Hypothalamus (tissue), 51 donors: ENCODE results near the gene FBXL3.
"Not testable (repeated sequence)": the region's sequence is repeated elsewhere in the genome, so short reads cannot be mapped to it uniquely, and the experiment has no call there.

Source experiments
- DNase-seq, 51 donors: peaks; one replicate each; lab custom pipeline; 2025; lab: John Stamatoyannopoulos, UW

The FBXL3 gene

GRCh38 chr13:77029436-77029835 is 2.5 kb upstream of the FBXL3 start:
- DNase-seq = no peak

- DNase-seq = peak in 2 of 51 donors; percentile 9 to 19
Measured at GRCh38 chr13:77028202-77028601, 1.2 kb upstream of the FBXL3 start.

- DNase-seq = peak in 45 of 51 donors; percentile 7 to 85 (median 57)
Measured at GRCh38 chr13:77026255-77026860, 601 bp downstream of the FBXL3 start.

GRCh38 chr13:77022341-77022740 is 4.6 kb downstream of the FBXL3 start:
- DNase-seq = no peak

GRCh38 chr13:77019756-77020155 is 7.2 kb downstream of the FBXL3 start:
- no peak for DNase-seq

GRCh38 chr13:77016888-77017623 is 9.9 kb downstream of the FBXL3 start:
- no peak for DNase-seq

- no peak for DNase-seq
Measured at GRCh38 chr13:77016251-77016812, 10.6 kb downstream of the FBXL3 start.

GRCh38 chr13:77014906-77015685 is 11.9 kb downstream of the FBXL3 start:
- DNase-seq = no peak

- no peak for DNase-seq
Measured at GRCh38 chr13:77013853-77014542, 13.0 kb downstream of the FBXL3 start.

- DNase-seq = not testable (repeated sequence)
Measured at GRCh38 chr13:77009719-77010118, 17.2 kb downstream of the FBXL3 start.

GRCh38 chr13:77009011-77009410 is 17.9 kb downstream of the FBXL3 start:
- no peak for DNase-seq

GRCh38 chr13:77008337-77008736 is 18.6 kb downstream of the FBXL3 start:
- not testable (repeated sequence) for DNase-seq

- peak in 1 of 51 donors; percentile 5 for DNase-seq
Measured at GRCh38 chr13:77002590-77003190, 24.3 kb downstream of the FBXL3 start.

GRCh38 chr13:77001963-77002587 is 24.9 kb downstream of the FBXL3 start:
- no peak for DNase-seq

- DNase-seq = no peak
Measured at GRCh38 chr13:77001540-77001939, 25.4 kb downstream of the FBXL3 start.

- no peak for DNase-seq
Measured at GRCh38 chr13:77000475-77000874, 26.5 kb downstream of the FBXL3 start.

GRCh38 chr13:76994281-76994680 is 32.7 kb downstream of the FBXL3 start:
- no peak for DNase-seq

GRCh38 chr13:76993473-76993872 is 33.5 kb downstream of the FBXL3 start:
- DNase-seq = no peak

- DNase-seq = peak in 1 of 51 donors; percentile 34
Measured at GRCh38 chr13:76993021-76993420, 33.9 kb downstream of the FBXL3 start.

- peak in 27 of 51 donors; percentile 1 to 75 (median 12) for DNase-seq
Measured at GRCh38 chr13:76992548-76993001, 34.4 kb downstream of the FBXL3 start.
